Measurements from ENCODE around the gene CDH16.

Gene CDH16

DNA sequence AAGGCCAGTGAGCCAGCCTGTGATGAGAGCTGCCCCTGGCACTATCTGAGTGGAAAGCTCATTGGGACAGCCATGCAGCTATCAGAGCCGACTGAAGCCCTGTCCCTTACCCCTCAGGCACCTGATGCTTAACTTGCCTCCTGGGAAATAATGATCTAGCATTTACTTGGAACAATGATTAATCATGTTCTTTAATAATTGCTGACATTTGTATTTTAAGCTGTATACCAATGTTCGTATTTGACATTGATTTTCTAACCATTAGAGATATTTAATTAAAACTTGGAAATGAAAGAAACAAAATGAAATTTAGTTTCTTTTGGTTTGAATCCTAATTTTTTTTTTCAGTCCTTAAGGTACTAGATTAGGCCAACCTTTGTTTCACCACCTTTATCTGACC is 27.9 kb downstream of the CDH16 start:
- TF ChIP-seq, protein P1, sequence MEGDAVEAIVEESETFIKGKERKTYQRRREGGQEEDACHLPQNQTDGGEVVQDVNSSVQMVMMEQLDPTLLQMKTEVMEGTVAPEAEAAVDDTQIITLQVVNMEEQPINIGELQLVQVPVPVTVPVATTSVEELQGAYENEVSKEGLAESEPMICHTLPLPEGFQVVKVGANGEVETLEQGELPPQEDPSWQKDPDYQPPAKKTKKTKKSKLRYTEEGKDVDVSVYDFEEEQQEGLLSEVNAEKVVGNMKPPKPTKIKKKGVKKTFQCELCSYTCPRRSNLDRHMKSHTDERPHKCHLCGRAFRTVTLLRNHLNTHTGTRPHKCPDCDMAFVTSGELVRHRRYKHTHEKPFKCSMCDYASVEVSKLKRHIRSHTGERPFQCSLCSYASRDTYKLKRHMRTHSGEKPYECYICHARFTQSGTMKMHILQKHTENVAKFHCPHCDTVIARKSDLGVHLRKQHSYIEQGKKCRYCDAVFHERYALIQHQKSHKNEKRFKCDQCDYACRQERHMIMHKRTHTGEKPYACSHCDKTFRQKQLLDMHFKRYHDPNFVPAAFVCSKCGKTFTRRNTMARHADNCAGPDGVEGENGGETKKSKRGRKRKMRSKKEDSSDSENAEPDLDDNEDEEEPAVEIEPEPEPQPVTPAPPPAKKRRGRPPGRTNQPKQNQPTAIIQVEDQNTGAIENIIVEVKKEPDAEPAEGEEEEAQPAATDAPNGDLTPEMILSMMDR (IDR thresholded peaks at IDR 0.05; ENCODE audit: extremely low read depth, missing control alignments): no peak
- no peak for DNase-seq (ENCODE audit: low spot score)

DNA sequence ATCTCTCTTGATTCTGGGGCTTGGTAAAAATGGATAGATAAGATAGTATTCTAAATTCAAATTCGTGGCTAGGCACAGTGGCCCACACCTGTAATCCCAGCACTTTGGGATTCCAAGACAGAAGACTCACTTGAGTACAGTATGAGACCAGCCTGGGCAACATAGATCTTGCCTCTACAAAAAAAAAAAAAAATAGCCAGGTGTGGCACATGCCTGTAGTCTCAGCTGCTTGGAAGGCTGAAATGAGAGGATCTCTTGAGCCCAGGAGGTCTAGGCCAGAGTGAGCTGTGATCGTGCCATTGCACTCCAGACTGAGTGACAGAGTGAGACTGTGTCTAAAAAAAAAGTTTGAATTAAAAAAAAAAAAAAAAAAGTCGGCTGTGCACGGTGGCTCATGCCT is 29.1 kb downstream of the CDH16 start:
- TF ChIP-seq, protein P1 (IDR thresholded peaks at IDR 0.05; ENCODE audit: extremely low read depth, missing control alignments): no peak
- no peak for DNase-seq (ENCODE audit: low spot score)

DNA sequence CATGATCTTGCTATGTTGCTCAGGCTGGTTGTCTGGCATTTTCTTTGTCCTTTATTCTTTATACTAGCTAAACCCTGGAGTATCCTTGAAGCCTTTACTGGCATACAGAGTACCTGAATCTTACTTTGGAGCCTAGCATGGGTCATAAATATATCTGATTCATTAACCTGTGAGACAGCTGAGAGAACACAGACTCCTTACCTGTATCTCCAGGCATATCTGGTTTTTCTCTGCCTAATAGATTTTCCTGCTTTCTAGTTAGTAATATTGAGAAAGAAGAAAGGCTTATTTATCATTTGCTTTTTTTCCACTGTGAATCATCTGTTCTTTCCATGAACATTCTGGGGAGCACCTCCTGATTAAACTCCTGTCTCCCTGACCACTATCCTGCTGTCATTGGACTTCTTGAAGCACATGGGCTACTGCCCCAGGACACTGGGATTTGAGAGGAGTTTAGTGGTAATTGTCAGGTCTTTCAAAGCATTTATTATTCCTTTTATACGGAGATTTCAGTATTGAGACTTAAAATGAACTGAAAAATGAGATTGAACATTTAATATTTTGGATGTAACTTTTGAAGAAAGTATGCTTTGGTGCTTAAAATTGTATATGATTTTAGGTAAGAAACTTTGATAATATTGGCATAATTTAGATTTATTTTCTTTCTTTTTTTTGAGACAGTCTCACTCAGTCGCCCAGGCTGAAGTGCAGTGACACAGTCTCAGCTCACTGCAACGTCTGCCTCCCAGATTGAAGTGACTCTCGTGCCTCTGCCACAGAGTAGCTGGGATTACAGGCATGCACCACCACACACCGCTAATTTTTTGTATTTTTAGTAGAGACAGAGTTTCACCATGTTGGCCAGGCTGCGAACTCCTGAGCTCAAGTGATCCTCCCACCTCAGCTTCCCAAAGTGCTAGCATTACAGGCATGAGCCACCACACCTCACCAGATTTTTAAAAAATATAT is 29.8 kb downstream of the CDH16 start:
- TF ChIP-seq, protein P1 (IDR thresholded peaks at IDR 0.05; ENCODE audit: extremely low read depth, missing control alignments): no peak
- no peak for DNase-seq (ENCODE audit: low spot score)

DNA sequence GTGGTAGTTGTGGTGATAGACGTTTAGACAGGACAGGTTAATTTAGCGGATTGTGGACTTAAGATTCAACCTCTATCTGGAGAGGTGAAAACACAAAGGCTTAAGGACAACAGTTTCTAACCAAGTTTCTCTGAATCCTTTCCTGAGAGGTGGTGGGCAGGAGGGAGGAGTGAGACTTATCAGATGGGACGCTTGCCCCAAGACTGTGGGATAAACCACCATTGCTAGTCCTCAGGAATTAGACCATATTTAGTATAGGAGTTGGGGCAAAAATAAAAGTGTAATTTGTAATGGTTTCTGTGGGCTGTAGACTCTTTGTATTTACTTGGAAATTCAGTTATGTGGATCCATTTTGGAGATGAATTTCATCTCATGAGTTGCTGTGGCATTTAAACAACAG is 31.8 kb downstream of the CDH16 start:
- TF ChIP-seq, protein P1 (IDR thresholded peaks at IDR 0.05; ENCODE audit: extremely low read depth, missing control alignments): no peak
- no peak for DNase-seq (ENCODE audit: low spot score)

DNA sequence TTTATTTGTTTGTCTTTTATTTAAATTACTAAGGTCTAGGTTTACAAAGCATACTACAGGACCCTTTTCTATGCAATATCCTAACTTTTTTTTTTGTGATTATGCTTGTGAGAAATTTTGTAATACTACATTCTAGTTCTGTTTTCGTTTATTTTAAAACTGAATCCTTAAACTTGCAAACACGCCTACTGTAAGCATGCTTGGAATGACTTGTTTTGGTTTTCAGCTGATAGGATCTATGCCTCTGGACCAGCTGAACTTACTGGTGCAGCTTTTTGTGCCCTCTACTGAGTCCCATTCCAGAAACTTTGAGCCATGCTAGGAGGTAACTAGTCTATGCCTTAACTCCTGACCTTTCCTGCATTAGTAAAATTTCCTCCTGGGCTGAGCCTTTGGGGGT is 32.4 kb downstream of the CDH16 start:
- TF ChIP-seq, protein P1 (IDR thresholded peaks at IDR 0.05; ENCODE audit: extremely low read depth, missing control alignments): no peak
- no peak for DNase-seq (ENCODE audit: low spot score)

DNA sequence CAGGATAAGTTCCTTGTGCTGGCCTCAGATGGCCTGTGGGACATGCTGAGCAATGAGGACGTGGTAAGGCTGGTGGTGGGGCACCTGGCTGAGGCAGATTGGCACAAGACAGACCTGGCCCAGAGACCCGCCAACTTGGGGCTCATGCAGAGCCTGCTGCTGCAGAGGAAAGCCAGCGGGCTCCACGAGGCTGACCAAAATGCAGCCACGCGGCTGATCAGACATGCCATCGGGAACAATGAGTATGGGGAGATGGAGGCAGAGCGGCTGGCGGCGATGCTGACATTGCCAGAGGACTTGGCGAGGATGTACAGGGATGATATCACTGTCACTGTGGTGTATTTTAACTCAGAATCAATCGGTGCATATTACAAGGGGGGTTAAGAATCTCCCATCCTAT is 33.2 kb downstream of the CDH16 start:
- DNase-seq (ENCODE audit: low spot score): no peak
- TF ChIP-seq, protein P1 (IDR thresholded peaks at IDR 0.05; ENCODE audit: extremely low read depth, missing control alignments): no peak

DNA sequence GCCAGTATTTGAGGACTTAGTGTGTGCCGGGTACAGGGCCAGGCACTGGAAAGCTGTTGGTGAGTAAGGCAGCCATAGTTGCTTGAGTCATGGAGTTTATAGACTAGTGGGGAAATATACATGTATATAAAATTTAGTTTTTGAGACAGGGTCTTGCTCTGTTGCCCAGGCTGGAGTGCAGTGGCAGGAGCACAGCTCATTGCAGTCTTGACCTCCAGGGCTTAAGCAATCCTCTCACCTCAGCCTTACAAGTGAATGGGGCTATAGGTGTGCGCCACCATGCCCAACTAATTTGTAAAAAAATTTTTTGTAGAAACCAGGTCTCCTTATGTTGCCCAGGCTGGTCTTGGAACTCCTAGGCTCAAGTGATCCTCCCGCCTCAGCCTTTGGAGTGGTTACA is 36.0 kb downstream of the CDH16 start:
- TF ChIP-seq, protein P1 (IDR thresholded peaks at IDR 0.05; ENCODE audit: extremely low read depth, missing control alignments): no peak
- no peak for DNase-seq (ENCODE audit: low spot score)
